Measurements from ENCODE around the gene SH3PXD2A.

Gene SH3PXD2A

DNA sequence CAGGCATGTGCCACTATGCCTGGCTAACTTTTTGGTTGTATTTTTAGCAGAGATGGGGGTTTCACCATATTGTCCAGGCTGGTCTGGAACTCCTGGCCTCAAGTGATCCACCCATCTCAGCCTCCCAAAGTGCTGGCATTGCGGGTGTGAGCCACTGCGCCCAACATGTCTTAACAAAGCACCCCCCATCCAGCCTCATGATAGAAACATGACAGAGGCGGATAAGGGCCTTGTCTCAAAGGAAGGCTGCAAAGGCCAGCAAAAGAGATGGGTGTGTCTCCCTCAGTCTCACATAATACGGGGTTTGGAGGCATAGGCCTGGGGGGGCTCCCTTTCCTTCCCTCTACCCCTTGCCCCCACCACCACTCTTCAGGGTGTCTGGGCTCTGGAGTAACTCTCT is 93.2 kb downstream of the SH3PXD2A start:
- ChIA-PET POLR2A (interaction anchor here (0.7 kb wide), 1 partner anchor 396 kb away, joined by 5 read pairs; no protein-coding TSS in a partner anchor), CTCF (interaction anchor here (0.9 kb wide), 1 partner anchor 10 kb away, joined by 3 read pairs; no protein-coding TSS in a partner anchor)
- TF ChIP-seq, protein P1, sequence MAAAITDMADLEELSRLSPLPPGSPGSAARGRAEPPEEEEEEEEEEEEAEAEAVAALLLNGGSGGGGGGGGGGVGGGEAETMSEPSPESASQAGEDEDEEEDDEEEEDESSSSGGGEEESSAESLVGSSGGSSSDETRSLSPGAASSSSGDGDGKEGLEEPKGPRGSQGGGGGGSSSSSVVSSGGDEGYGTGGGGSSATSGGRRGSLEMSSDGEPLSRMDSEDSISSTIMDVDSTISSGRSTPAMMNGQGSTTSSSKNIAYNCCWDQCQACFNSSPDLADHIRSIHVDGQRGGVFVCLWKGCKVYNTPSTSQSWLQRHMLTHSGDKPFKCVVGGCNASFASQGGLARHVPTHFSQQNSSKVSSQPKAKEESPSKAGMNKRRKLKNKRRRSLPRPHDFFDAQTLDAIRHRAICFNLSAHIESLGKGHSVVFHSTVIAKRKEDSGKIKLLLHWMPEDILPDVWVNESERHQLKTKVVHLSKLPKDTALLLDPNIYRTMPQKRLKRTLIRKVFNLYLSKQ (tag by site-specific recombination; IDR thresholded peaks at IDR 0.05; ENCODE audit: borderline replicate concordance): no peak
- peaks cover 18% of the 10 kb centered on the region for H3K4me1 ChIP-seq (ENCODE audit: control insufficient read depth, insufficient read depth, low read length)
- peaks cover 0 to 10% of the 10 kb centered on the region in 2 experiments; a peak in 1 of 3 replicates for H3K36me3 ChIP-seq (ENCODE audit: control insufficient read depth in 2 of 2, insufficient read depth in 1 of 2, low read length in 2 of 2)
- no peak overlapping the region for H3K27ac ChIP-seq (ENCODE audit: extremely low read depth, low read depth, low read length)
- H3K9me3 ChIP-seq (ENCODE audit: control insufficient read depth, insufficient read depth, low read depth, low read length): no peaks in the 10 kb centered on the region
- no peak overlapping the region for H3K4me3 ChIP-seq (ENCODE audit: low read depth, low read length)

DNA sequence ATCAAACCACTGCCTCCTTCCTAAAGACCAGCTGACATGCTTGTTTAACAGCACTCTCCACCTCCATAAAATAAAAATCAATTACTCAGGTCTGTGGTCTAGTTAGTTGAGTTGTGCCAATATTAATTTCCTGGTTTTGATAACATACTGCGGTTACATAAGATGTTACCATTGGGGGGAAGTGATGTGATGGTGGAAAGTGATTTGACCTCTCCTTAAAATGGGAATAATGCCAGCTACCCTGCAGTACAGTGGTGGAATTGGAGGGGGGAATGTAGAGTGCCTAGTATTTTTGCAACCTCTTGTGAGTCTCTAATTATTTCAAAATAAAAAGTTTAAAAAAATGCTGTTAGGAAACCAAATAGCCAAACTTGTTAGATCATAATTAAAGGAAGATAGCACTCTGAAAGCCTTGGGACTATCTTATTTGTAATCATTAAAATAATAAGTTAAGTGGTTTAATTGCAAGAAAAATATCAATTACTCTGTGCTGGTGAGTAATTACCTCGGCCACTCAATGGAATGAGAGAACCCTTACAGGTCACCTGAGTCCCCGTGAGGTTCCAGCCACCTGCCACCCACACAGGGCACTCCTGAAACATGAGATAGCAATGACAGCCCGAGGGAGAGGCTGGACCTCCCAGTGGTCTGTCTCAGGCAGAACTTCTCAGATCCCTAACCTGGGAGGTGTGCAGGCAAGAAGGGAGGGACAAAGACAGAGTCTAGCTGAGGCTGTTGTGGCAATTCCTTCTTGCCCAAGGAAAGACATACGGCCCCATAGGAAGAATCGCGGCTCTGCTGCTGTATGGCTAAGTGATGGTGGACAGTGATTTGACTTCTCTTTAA is 94.1 kb downstream of the SH3PXD2A start:
- Histone ChIP-seq H3K9me3 (ENCODE audit: control insufficient read depth, insufficient read depth, low read depth, low read length) (no peaks in the 10 kb centered on the region), H3K27ac (ENCODE audit: extremely low read depth, low read depth, low read length) (no peak overlapping the region; the same call in 1 of the 2 replicates), H3K4me1 (ENCODE audit: control insufficient read depth, insufficient read depth, low read length) (peaks cover 18% of the 10 kb centered on the region), H3K4me3 (ENCODE audit: low read depth, low read length) (no peak overlapping the region), H3K36me3 (ENCODE audit: control insufficient read depth in 2 of 2, insufficient read depth in 1 of 2, low read length in 2 of 2) (peaks cover 0 to 10% of the 10 kb centered on the region in 2 experiments; a peak in 1 of 3 replicates)
- ChIA-PET CTCF (interaction anchor here (0.8 to 1.8 kb wide), 3 partner anchors 49 to 124 kb away, joined by 3 to 5 read pairs (median 5); no protein-coding TSS in a partner anchor), POLR2A (no interaction called here)
- peak; percentile 9; the same call in 1 of the 2 replicates for TF ChIP-seq GLIS2 (tag by site-specific recombination; IDR thresholded peaks at IDR 0.05)
- TF ChIP-seq GLI2 (tag by site-specific recombination; IDR thresholded peaks at IDR 0.05; ENCODE audit: borderline replicate concordance, low read depth): 0 out of 2 replicates have a peak, but pooled peaks have one; percentile 26
- peak; percentile 70; the same call in 1 of the 2 replicates for TF ChIP-seq ZBTB48 (tag by site-specific recombination; IDR thresholded peaks at IDR 0.05)
- TF ChIP-seq ZNF629 (tag by site-specific recombination; IDR thresholded peaks at IDR 0.05): 0 out of 2 replicates have a peak, but pooled peaks have one; percentile 43
- TF ChIP-seq, protein P2, sequence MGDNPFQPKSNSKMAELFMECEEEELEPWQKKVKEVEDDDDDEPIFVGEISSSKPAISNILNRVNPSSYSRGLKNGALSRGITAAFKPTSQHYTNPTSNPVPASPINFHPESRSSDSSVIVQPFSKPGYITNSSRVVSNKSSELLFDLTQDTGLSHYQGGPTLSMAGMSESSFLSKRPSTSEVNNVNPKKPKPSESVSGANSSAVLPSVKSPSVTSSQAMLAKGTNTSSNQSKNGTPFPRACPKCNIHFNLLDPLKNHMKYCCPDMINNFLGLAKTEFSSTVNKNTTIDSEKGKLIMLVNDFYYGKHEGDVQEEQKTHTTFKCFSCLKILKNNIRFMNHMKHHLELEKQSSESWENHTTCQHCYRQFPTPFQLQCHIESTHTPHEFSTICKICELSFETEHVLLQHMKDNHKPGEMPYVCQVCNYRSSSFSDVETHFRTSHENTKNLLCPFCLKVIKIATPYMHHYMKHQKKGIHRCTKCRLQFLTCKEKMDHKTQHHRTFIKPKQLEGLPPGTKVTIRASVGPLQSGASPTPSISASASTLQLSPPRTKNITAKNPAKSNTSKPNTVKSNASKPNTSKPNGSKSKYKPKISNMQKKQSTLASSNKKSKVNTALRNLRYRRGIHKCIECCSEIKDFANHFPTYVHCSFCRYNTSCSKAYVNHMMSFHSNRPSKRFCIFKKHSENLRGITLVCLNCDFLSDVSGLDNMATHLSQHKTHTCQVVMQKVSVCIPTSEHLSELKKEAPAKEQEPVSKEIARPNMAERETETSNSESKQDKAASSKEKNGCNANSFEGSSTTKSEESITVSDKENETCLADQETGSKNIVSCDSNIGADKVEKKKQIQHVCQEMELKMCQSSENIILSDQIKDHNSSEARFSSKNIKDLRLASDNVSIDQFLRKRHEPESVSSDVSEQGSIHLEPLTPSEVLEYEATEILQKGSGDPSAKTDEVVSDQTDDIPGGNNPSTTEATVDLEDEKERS (tag by site-specific recombination; IDR thresholded peaks at IDR 0.05): no peak
- TF ChIP-seq, protein P3, sequence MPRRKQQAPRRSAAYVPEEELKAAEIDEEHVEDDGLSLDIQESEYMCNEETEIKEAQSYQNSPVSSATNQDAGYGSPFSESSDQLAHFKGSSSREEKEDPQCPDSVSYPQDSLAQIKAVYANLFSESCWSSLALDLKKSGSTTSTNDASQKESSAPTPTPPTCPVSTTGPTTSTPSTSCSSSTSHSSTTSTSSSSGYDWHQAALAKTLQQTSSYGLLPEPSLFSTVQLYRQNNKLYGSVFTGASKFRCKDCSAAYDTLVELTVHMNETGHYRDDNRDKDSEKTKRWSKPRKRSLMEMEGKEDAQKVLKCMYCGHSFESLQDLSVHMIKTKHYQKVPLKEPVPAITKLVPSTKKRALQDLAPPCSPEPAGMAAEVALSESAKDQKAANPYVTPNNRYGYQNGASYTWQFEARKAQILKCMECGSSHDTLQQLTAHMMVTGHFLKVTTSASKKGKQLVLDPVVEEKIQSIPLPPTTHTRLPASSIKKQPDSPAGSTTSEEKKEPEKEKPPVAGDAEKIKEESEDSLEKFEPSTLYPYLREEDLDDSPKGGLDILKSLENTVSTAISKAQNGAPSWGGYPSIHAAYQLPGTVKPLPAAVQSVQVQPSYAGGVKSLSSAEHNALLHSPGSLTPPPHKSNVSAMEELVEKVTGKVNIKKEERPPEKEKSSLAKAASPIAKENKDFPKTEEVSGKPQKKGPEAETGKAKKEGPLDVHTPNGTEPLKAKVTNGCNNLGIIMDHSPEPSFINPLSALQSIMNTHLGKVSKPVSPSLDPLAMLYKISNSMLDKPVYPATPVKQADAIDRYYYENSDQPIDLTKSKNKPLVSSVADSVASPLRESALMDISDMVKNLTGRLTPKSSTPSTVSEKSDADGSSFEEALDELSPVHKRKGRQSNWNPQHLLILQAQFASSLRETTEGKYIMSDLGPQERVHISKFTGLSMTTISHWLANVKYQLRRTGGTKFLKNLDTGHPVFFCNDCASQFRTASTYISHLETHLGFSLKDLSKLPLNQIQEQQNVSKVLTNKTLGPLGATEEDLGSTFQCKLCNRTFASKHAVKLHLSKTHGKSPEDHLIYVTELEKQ (tag by site-specific recombination; IDR thresholded peaks at IDR 0.05; ENCODE audit: borderline replicate concordance): peak; percentile 59; the same call in 1 of the 2 replicates
- TF ChIP-seq OSR2 (tag by site-specific recombination; IDR thresholded peaks at IDR 0.05): peak; percentile 73
- TF ChIP-seq FEZF1 (tag by site-specific recombination; IDR thresholded peaks at IDR 0.05): peak; percentile 49
- peak; percentile 70; the same call in 1 of the 2 replicates for TF ChIP-seq ZXDB (tag by site-specific recombination; IDR thresholded peaks at IDR 0.05)
- no peak for TF ChIP-seq ZIC2 (tag by site-specific recombination; IDR thresholded peaks at IDR 0.05)
- no peak for TF ChIP-seq ZNF292 (tag by site-specific recombination; IDR thresholded peaks at IDR 0.05; ENCODE audit: borderline replicate concordance, low read depth)
- TF ChIP-seq, protein P4, sequence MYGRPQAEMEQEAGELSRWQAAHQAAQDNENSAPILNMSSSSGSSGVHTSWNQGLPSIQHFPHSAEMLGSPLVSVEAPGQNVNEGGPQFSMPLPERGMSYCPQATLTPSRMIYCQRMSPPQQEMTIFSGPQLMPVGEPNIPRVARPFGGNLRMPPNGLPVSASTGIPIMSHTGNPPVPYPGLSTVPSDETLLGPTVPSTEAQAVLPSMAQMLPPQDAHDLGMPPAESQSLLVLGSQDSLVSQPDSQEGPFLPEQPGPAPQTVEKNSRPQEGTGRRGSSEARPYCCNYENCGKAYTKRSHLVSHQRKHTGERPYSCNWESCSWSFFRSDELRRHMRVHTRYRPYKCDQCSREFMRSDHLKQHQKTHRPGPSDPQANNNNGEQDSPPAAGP (tag by site-specific recombination; IDR thresholded peaks at IDR 0.05): peak; percentile 24; the same call in 1 of the 2 replicates
- TF ChIP-seq ZNF510 (tag by site-specific recombination; IDR thresholded peaks at IDR 0.05; ENCODE audit: insufficient replicate concordance): peak; percentile 87
- TF ChIP-seq WT1 (tag by site-specific recombination; IDR thresholded peaks at IDR 0.05): 0 out of 2 replicates have a peak, but pooled peaks have one; percentile 19
- peak; percentile 99 for TF ChIP-seq GLIS1 (tag by site-specific recombination; IDR thresholded peaks at IDR 0.05)
- peak; percentile 97 for TF ChIP-seq SP7 (tag by site-specific recombination; IDR thresholded peaks at IDR 0.05)
- TF ChIP-seq, protein P5, sequence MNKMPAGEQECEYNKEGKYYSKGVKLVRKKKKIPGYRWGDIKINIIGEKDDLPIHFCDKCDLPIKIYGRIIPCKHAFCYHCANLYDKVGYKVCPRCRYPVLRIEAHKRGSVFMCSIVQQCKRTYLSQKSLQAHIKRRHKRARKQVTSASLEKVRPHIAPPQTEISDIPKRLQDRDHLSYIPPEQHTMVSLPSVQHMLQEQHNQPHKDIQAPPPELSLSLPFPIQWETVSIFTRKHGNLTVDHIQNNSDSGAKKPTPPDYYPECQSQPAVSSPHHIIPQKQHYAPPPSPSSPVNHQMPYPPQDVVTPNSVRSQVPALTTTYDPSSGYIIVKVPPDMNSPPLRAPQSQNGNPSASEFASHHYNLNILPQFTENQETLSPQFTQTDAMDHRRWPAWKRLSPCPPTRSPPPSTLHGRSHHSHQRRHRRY (tag by site-specific recombination; IDR thresholded peaks at IDR 0.05): no peak
- peak; percentile 48 for TF ChIP-seq ZBTB17 (tag by site-specific recombination; IDR thresholded peaks at IDR 0.05)
- TF ChIP-seq ZNF600 (tag by site-specific recombination; IDR thresholded peaks at IDR 0.05): peak; percentile 72
- TF ChIP-seq ZNF843 (tag by site-specific recombination; IDR thresholded peaks at IDR 0.05): peak; percentile 51
- no peak for TF ChIP-seq KLF9 (tag by site-specific recombination; IDR thresholded peaks at IDR 0.05; ENCODE audit: low read depth)
